ENCODE measurements around the gene MRPL37. TPM values are rescaled to one million over a fixed set of nuclear protein-coding genes. Genes with fewer than 3 reads are reported as not detected.
A peak's percentile ranks its signal among the peaks of the same experiment; 100 is the strongest.

MRPL37 gene
- total RNA-seq, 4 donors from 2014 or later, result 91.6 to 141 (median 121) TPM

DNA sequence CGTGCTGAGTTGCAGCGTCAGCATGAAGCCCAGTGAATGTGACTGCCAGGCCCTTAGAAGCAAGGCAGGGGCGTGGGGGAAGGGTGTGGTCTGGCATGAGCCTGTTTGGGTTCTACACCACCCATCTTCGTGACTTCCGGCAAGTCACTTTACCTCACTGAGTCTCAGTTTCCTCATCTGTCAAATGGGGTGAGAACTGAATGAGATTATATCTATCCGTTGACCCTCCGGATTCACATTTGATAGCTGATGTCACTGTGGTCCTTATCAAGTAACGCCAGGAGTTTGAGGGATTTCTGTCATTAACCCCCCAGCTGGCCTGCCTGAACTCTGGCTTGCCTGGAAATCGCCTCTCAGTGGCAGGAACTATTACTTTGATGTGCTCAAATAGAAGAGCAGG, 15.6 kb downstream of the MRPL37 start:
- no peak overlapping the region for H3K4me3 ChIP-seq
- H3K27ac ChIP-seq, result no peak overlapping the region
- intact Hi-C loops (cut with DNase I; ENCODE audit: low total_unique reads), result no loop called here
- H3K27me3 ChIP-seq, result no peaks in the 10 kb centered on the region
- no peak for TF ChIP-seq POLR2A (IDR thresholded peaks at IDR 0.05)
- TF ChIP-seq, protein P1, sequence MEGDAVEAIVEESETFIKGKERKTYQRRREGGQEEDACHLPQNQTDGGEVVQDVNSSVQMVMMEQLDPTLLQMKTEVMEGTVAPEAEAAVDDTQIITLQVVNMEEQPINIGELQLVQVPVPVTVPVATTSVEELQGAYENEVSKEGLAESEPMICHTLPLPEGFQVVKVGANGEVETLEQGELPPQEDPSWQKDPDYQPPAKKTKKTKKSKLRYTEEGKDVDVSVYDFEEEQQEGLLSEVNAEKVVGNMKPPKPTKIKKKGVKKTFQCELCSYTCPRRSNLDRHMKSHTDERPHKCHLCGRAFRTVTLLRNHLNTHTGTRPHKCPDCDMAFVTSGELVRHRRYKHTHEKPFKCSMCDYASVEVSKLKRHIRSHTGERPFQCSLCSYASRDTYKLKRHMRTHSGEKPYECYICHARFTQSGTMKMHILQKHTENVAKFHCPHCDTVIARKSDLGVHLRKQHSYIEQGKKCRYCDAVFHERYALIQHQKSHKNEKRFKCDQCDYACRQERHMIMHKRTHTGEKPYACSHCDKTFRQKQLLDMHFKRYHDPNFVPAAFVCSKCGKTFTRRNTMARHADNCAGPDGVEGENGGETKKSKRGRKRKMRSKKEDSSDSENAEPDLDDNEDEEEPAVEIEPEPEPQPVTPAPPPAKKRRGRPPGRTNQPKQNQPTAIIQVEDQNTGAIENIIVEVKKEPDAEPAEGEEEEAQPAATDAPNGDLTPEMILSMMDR (IDR thresholded peaks at IDR 0.05 in 4 of 5, conservative IDR thresholded peaks at IDR 0.05 in 1 of 5), result no peak
- peaks cover 14 to 19% of the 10 kb centered on the region in 2 donors for H3K4me1 ChIP-seq
- no peaks in the 10 kb centered on the region for H3K9me3 ChIP-seq
- H3K36me3 ChIP-seq, result peaks cover 6 to 83% of the 10 kb centered on the region in 2 donors
- no peak for ATAC-seq
- DNase-seq, result no peak
- in situ Hi-C loops (cut with MboI; ENCODE audit: low sequenced_read_pairs in 4 of 4), result loop anchor here in 1 of 4 donors (25.0 kb wide), 1 partner anchor 272 kb away; no protein-coding TSS in a partner anchor

DNA sequence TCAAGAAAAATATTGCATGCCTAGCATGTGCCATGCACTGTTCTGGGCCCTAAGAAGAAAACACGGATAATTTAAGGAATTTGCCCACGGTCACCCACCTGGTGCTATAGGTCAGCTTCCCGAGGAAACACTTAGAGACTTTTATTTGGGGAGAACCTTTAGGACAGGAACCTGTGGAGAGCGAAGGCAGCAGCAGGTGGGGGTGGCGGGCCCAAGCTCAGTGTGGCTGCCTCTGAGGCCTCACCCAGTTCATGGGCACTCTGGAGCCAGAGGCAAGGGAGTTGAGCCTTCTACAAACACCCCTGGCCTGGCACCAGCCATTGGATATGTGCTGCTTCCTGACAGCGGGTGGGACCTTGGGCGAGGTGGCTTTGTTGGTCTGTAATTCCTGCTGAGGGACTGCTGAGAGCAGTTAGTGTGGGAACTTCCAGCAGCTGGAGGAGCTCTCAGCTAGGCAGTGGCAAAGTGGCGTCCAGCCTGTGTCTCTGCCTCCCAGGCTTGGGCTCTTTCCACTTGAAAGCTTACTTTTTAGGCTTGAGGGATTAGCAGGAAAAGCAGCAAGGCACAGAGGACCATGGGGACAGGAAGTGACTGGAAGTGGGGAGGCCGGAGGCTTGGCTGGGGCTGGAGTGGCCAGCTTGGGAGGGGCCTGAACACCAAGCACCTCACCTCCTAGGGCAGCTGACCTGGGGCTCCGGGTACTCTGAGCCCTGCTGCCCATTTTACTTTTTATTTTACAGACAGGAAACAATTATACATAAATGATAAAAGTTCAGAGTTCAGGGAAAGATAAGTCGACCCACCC, 19.1 kb downstream of the MRPL37 start:
- intact Hi-C loops (cut with DNase I; ENCODE audit: low total_unique reads), result no loop called here
- no peaks in the 10 kb centered on the region for H3K9me3 ChIP-seq
- H3K4me1 ChIP-seq, result peaks cover 18 to 24% of the 10 kb centered on the region in 2 donors
- no peak overlapping the region for H3K4me3 ChIP-seq
- peaks cover 0 to 48% of the 10 kb centered on the region in 2 donors for H3K36me3 ChIP-seq
- DNase-seq (no peak), ATAC-seq (no peak)
- TF ChIP-seq, protein P1 (IDR thresholded peaks at IDR 0.05 in 4 of 5, conservative IDR thresholded peaks at IDR 0.05 in 1 of 5), result no peak
- TF ChIP-seq POLR2A (IDR thresholded peaks at IDR 0.05), result no peak
- in situ Hi-C loops (cut with MboI; ENCODE audit: low sequenced_read_pairs in 4 of 4), result loop anchor here in 1 of 4 donors (25.0 kb wide), 1 partner anchor 268 kb away; no protein-coding TSS in a partner anchor
- peak overlapping the region; percentile 71 to 81 (median 77) for H3K27ac ChIP-seq
- no peaks in the 10 kb centered on the region for H3K27me3 ChIP-seq

DNA sequence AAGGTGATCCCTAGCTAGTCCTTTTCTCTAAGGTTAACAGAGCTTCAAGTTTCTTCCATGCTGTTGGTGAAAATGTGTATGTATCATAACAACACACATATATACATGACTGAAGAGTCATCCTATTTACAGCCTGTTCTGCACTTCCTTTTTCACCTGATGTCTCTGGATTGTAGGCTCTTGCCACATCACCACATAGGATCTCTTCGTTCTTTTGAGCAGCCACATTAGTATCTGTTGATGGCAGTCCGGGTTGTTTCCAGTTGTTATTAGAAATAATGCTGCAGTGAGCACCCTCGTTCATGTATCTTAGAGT, 19.7 kb downstream of the MRPL37 start:
- Histone ChIP-seq H3K36me3 (peaks cover 0 to 42% of the 10 kb centered on the region in 2 donors), H3K9me3 (no peaks in the 10 kb centered on the region), H3K4me3 (no peak overlapping the region), H3K27ac (peak overlapping the region; percentile 71 to 81 (median 77)), H3K4me1 (peaks cover 18 to 24% of the 10 kb centered on the region in 2 donors), H3K27me3 (no peaks in the 10 kb centered on the region)
- ATAC-seq (peak in 1 of 2 donors; percentile 40), DNase-seq (no peak)
- TF ChIP-seq, protein P1 (IDR thresholded peaks at IDR 0.05 in 4 of 5, conservative IDR thresholded peaks at IDR 0.05 in 1 of 5), result no peak
- TF ChIP-seq POLR2A (IDR thresholded peaks at IDR 0.05), result no peak
- intact Hi-C loops (cut with DNase I; ENCODE audit: low total_unique reads) (no loop called here), in situ Hi-C loops (cut with MboI; ENCODE audit: low sequenced_read_pairs in 4 of 4) (loop anchor here in 1 of 4 donors (25.0 kb wide), 1 partner anchor 268 kb away; no protein-coding TSS in a partner anchor)

DNA sequence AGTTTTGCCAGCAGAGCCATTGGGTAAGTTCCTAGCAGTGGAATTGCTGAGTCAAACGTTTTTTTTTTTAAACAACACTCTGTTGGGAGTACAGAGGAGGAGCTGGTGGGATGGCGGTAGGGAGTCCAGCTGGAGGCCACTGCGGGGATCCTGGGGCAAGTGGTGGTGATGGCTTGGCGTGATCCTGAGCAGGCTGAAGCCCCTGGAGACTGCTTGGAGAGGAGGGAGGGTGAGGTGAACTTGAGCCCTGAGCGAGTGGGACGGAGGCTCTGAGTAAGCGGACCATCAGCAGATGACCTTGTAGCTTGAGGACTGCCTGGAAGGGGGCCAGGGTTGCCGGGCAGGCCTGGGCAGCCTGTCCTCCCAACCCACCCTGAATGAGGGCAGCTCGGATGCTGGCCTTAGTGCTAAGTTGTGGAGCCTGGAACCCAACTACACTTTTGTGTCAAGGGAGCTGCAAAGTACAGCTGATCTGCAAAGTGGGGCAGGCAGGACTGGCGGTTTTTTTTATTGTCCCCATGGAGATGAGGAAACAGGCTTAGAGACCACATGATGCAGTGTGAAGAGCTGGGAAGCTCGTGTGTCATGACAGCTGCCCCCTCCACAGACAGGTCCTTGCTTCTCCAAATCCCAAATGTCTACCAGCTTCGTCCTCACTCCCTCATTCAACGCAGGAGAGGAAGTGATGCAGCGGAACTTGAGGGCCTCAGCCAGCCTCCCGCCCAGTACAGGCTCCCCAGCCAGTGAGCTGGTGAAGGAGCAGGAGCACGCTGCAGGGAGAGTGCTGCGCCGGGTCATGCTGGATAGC, 20.2 kb downstream of the MRPL37 start:
- in situ Hi-C loops (cut with MboI; ENCODE audit: low sequenced_read_pairs in 4 of 4) (loop anchor here in 1 of 4 donors (25.0 kb wide), 1 partner anchor 267 kb away; no protein-coding TSS in a partner anchor), intact Hi-C loops (cut with DNase I; ENCODE audit: low total_unique reads) (no loop called here)
- Histone ChIP-seq H3K27ac (peak overlapping the region; percentile 71 to 81 (median 77)), H3K9me3 (no peaks in the 10 kb centered on the region), H3K4me3 (no peak overlapping the region), H3K27me3 (no peaks in the 10 kb centered on the region), H3K36me3 (peaks cover 0 to 37% of the 10 kb centered on the region in 2 donors), H3K4me1 (peaks cover 18 to 24% of the 10 kb centered on the region in 2 donors)
- ATAC-seq (peak; percentile 78 to 81), DNase-seq (peak; percentile 39 to 73)
- TF ChIP-seq POLR2A (IDR thresholded peaks at IDR 0.05), result no peak
- TF ChIP-seq, protein P1 (IDR thresholded peaks at IDR 0.05 in 4 of 5, conservative IDR thresholded peaks at IDR 0.05 in 1 of 5), result no peak

Measured in gastrocnemius medialis (tissue), 4 donors.